ENCODE measurements around the gene MAU2.

DNA sequence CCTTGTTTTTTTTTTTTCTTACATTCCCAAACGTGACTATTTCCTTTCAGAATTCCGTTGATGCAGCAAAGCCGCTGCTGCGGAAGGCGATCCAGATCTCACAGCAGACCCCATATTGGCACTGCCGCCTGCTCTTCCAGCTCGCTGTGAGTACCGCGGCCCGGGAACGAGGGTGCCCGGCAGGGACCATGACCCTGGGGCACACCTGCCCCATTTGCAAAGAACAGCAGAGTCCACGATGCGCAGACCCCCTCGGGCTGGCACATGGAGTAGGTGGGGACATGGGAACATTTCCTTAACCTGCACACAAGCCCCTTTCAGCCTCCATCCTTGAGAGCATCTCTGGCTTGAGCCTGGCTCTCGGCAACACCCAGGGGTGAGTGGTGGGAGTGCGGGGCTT lies 16.5 kb downstream of the MAU2 start:
- TF ChIP-seq, protein P1, sequence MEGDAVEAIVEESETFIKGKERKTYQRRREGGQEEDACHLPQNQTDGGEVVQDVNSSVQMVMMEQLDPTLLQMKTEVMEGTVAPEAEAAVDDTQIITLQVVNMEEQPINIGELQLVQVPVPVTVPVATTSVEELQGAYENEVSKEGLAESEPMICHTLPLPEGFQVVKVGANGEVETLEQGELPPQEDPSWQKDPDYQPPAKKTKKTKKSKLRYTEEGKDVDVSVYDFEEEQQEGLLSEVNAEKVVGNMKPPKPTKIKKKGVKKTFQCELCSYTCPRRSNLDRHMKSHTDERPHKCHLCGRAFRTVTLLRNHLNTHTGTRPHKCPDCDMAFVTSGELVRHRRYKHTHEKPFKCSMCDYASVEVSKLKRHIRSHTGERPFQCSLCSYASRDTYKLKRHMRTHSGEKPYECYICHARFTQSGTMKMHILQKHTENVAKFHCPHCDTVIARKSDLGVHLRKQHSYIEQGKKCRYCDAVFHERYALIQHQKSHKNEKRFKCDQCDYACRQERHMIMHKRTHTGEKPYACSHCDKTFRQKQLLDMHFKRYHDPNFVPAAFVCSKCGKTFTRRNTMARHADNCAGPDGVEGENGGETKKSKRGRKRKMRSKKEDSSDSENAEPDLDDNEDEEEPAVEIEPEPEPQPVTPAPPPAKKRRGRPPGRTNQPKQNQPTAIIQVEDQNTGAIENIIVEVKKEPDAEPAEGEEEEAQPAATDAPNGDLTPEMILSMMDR (conservative IDR thresholded peaks at IDR 0.05; ENCODE audit: low read depth in 2 of 2): no peak
- TF ChIP-seq, protein P2, sequence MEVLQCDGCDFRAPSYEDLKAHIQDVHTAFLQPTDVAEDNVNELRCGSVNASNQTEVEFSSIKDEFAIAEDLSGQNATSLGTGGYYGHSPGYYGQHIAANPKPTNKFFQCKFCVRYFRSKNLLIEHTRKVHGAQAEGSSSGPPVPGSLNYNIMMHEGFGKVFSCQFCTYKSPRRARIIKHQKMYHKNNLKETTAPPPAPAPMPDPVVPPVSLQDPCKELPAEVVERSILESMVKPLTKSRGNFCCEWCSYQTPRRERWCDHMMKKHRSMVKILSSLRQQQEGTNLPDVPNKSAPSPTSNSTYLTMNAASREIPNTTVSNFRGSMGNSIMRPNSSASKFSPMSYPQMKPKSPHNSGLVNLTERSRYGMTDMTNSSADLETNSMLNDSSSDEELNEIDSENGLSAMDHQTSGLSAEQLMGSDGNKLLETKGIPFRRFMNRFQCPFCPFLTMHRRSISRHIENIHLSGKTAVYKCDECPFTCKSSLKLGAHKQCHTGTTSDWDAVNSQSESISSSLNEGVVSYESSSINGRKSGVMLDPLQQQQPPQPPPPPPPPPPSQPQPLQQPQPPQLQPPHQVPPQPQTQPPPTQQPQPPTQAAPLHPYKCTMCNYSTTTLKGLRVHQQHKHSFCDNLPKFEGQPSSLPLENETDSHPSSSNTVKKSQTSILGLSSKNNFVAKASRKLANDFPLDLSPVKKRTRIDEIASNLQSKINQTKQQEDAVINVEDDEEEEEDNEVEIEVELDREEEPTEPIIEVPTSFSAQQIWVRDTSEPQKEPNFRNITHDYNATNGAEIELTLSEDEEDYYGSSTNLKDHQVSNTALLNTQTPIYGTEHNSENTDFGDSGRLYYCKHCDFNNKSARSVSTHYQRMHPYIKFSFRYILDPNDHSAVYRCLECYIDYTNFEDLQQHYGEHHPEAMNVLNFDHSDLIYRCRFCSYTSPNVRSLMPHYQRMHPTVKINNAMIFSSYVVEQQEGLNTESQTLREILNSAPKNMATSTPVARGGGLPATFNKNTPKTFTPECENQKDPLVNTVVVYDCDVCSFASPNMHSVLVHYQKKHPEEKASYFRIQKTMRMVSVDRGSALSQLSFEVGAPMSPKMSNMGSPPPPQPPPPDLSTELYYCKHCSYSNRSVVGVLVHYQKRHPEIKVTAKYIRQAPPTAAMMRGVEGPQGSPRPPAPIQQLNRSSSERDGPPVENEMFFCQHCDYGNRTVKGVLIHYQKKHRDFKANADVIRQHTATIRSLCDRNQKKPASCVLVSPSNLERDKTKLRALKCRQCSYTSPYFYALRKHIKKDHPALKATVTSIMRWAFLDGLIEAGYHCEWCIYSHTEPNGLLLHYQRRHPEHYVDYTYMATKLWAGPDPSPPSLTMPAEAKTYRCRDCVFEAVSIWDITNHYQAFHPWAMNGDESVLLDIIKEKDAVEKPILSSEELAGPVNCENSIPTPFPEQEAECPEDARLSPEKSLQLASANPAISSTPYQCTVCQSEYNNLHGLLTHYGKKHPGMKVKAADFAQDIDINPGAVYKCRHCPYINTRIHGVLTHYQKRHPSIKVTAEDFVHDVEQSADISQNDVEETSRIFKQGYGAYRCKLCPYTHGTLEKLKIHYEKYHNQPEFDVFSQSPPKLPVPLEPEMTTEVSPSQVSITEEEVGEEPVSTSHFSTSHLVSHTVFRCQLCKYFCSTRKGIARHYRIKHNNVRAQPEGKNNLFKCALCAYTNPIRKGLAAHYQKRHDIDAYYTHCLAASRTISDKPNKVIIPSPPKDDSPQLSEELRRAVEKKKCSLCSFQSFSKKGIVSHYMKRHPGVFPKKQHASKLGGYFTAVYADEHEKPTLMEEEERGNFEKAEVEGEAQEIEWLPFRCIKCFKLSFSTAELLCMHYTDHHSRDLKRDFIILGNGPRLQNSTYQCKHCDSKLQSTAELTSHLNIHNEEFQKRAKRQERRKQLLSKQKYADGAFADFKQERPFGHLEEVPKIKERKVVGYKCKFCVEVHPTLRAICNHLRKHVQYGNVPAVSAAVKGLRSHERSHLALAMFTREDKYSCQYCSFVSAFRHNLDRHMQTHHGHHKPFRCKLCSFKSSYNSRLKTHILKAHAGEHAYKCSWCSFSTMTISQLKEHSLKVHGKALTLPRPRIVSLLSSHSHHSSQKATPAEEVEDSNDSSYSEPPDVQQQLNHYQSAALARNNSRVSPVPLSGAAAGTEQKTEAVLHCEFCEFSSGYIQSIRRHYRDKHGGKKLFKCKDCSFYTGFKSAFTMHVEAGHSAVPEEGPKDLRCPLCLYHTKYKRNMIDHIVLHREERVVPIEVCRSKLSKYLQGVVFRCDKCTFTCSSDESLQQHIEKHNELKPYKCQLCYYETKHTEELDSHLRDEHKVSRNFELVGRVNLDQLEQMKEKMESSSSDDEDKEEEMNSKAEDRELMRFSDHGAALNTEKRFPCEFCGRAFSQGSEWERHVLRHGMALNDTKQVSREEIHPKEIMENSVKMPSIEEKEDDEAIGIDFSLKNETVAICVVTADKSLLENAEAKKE (CRISPR knock-in tag; IDR thresholded peaks at IDR 0.05): no peak
- TF ChIP-seq CREB1 (CRISPR knock-in tag; IDR thresholded peaks at IDR 0.05; ENCODE audit: low read depth) (no peak), POLR2AphosphoS5 (IDR thresholded peaks at IDR 0.05; ENCODE audit: low read depth) (no peak), EZH2 (IDR thresholded peaks at IDR 0.05; ENCODE audit: low read depth, unreplicated experiment) (no peak), ZNF331 (CRISPR knock-in tag; IDR thresholded peaks at IDR 0.05; ENCODE audit: low read depth) (no peak), EZH2phosphoT487 (IDR thresholded peaks at IDR 0.05; ENCODE audit: unreplicated experiment) (no peak)
- TF ChIP-seq, protein P3, sequence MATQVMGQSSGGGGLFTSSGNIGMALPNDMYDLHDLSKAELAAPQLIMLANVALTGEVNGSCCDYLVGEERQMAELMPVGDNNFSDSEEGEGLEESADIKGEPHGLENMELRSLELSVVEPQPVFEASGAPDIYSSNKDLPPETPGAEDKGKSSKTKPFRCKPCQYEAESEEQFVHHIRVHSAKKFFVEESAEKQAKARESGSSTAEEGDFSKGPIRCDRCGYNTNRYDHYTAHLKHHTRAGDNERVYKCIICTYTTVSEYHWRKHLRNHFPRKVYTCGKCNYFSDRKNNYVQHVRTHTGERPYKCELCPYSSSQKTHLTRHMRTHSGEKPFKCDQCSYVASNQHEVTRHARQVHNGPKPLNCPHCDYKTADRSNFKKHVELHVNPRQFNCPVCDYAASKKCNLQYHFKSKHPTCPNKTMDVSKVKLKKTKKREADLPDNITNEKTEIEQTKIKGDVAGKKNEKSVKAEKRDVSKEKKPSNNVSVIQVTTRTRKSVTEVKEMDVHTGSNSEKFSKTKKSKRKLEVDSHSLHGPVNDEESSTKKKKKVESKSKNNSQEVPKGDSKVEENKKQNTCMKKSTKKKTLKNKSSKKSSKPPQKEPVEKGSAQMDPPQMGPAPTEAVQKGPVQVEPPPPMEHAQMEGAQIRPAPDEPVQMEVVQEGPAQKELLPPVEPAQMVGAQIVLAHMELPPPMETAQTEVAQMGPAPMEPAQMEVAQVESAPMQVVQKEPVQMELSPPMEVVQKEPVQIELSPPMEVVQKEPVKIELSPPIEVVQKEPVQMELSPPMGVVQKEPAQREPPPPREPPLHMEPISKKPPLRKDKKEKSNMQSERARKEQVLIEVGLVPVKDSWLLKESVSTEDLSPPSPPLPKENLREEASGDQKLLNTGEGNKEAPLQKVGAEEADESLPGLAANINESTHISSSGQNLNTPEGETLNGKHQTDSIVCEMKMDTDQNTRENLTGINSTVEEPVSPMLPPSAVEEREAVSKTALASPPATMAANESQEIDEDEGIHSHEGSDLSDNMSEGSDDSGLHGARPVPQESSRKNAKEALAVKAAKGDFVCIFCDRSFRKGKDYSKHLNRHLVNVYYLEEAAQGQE (IDR thresholded peaks at IDR 0.05; ENCODE audit: unreplicated experiment): no peak
- TF ChIP-seq, protein P4, sequence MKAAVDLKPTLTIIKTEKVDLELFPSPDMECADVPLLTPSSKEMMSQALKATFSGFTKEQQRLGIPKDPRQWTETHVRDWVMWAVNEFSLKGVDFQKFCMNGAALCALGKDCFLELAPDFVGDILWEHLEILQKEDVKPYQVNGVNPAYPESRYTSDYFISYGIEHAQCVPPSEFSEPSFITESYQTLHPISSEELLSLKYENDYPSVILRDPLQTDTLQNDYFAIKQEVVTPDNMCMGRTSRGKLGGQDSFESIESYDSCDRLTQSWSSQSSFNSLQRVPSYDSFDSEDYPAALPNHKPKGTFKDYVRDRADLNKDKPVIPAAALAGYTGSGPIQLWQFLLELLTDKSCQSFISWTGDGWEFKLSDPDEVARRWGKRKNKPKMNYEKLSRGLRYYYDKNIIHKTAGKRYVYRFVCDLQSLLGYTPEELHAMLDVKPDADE (IDR thresholded peaks at IDR 0.05): no peak
